T-helper 9 cell (primary cell): Measurements from ENCODE around the gene POLR1E.
A peak's percentile ranks its signal among the peaks of the same experiment; 100 is the strongest.
"Not testable (repeated sequence)": the region's sequence is repeated elsewhere in the genome, so short reads cannot be mapped to it uniquely, and the experiment has no call there.

Experiments used
- DNase-seq: peaks from one replicate; pipeline ENCODE4 v3.0.0-alpha.2; 2020

The POLR1E gene

GRCh38 chr9:37507566-37508134, 21.9 kb downstream of the POLR1E start:
- no peak for DNase-seq

- DNase-seq = no peak
These were observed 22.5 kb downstream of the POLR1E start for GRCh38 chr9:37508135-37508833.

- no peak for DNase-seq
These were observed 23.1 kb downstream of the POLR1E start for GRCh38 chr9:37508834-37509206.

- no peak for DNase-seq
These were observed 23.8 kb downstream of the POLR1E start for GRCh38 chr9:37509536-37509935.

- not testable (repeated sequence) for DNase-seq
These were observed 24.3 kb downstream of the POLR1E start for GRCh38 chr9:37510053-37510452.

GRCh38 chr9:37511016-37512010, 25.6 kb downstream of the POLR1E start:
- no peak for DNase-seq

GRCh38 chr9:37512437-37512836, 26.7 kb downstream of the POLR1E start:
- no peak for DNase-seq

- not testable (repeated sequence) for DNase-seq
These were observed 28.7 kb downstream of the POLR1E start for GRCh38 chr9:37514415-37514814.

GRCh38 chr9:37514999-37515398, 29.3 kb downstream of the POLR1E start:
- no peak for DNase-seq

- no peak for DNase-seq
These were observed 30.0 kb downstream of the POLR1E start for GRCh38 chr9:37515620-37516258.

- no peak for DNase-seq
These were observed 32.2 kb downstream of the POLR1E start for GRCh38 chr9:37517923-37518322.

- DNase-seq = no peak
These were observed 34.9 kb downstream of the POLR1E start for GRCh38 chr9:37520641-37521040.

- no peak for DNase-seq
These were observed 35.4 kb downstream of the POLR1E start for GRCh38 chr9:37521111-37521510.

GRCh38 chr9:37522971-37523370, 37.2 kb downstream of the POLR1E start:
- no peak for DNase-seq

GRCh38 chr9:37523916-37524315, 38.2 kb downstream of the POLR1E start:
- DNase-seq = no peak

GRCh38 chr9:37528652-37529471, 43.1 kb downstream of the POLR1E start:
- DNase-seq = peak; percentile 62

- peak; percentile 39 for DNase-seq
These were observed 46.0 kb downstream of the POLR1E start for GRCh38 chr9:37531699-37532098.

- DNase-seq = no peak
These were observed 48.7 kb downstream of the POLR1E start for GRCh38 chr9:37534412-37534811.

- DNase-seq = no peak
These were observed 49.2 kb downstream of the POLR1E start for GRCh38 chr9:37534901-37535300.

- no peak for DNase-seq
These were observed 52.4 kb downstream of the POLR1E start for GRCh38 chr9:37538099-37538498.

- no peak for DNase-seq
These were observed 53.9 kb downstream of the POLR1E start for GRCh38 chr9:37539634-37540033.

- no peak for DNase-seq
These were observed 54.9 kb downstream of the POLR1E start for GRCh38 chr9:37540634-37541033.
